Adrenal gland (tissue), 12 donors: ENCODE results near the gene CGN. TPM values are rescaled to one million over a fixed set of nuclear protein-coding genes. Genes with fewer than 3 reads are reported as not detected.

Experiments used
- DNase-seq, 7 donors: peaks; one replicate each; pipeline ENCODE4 v3.0.0-alpha.2; 2019 to 2020
- H3K27ac ChIP-seq, 5 donors: fragments of 200-600 bp; sonication (generic) in 4 of 5; 1 replicate in 3 of 5; 2 replicates in 2 of 5; pipeline versions ENCODE4 v1.5.1 to v1.8.0; 2016 to 2020; ENCODE audit warnings: mild to moderate bottlenecking in 1 of 5
- H3K27me3 ChIP-seq: fragments of 200-600 bp; 2 replicates; pipeline ENCODE4 v1.8.0; 2021
- H3K36me3 ChIP-seq, 2 donors: fragments of 200-600 bp; replicated peaks in 1 of 2; 1 replicate in 1 of 2; 2 replicates in 1 of 2; pipeline versions ENCODE4 v1.5.1 to v1.8.0; 2018 to 2022
- H3K4me1 ChIP-seq, 2 donors: fragments of 200-600 bp; replicated peaks in 1 of 2; 1 replicate in 1 of 2; 2 replicates in 1 of 2; pipeline versions ENCODE4 v1.5.1 to v1.8.0; 2018 to 2021
- H3K4me3 ChIP-seq, 4 donors: fragments of 200-600 bp; sonication (generic) in 3 of 4; one replicate each; pipeline ENCODE4 v1.5.1; 2016 to 2018
- H3K9me3 ChIP-seq, 3 donors: fragments of 200-600 bp; sonication (generic) in 1 of 3; replicated peaks in 1 of 3; 1 replicate in 2 of 3; 2 replicates in 1 of 3; pipeline versions ENCODE4 v1.5.1 to v1.8.0; 2016 to 2021
- CTCF ChIP-seq, 6 experiments: fragments of 450-650 bp in 4 of 6; fragments of 200-600 bp in 2 of 6; sonication (generic) in 1 of 6; IDR thresholded peaks; 1 replicate in 5 of 6; 2 replicates in 1 of 6; pipeline versions ENCODE4 v1.5.1 to v1.8.0; 2016 to 2021; ENCODE audit warnings: antibody characterized with exemption in 6 of 6, mild to moderate bottlenecking in 2 of 6, moderate library complexity in 1 of 6
- POLR2A ChIP-seq, 2 donors: fragments of 450-650 bp; IDR thresholded peaks; one replicate each; pipeline ENCODE4 v1.6.1; 2017; ENCODE audit warnings: antibody characterized with exemption in 2 of 2, mild to moderate bottlenecking in 2 of 2, moderate library complexity in 1 of 2
- WGBS, 4 donors: extraction: QIAGEN DNeasy Blood & Tissue Kit in 2 of 4; methylation state at CpG; one replicate each; pipeline versions ENCODE4 v1.1.5 to v1.1.7; 2013 to 2017; 5-methylcytosine and 5-hydroxymethylcytosine counted together
- intact Hi-C, 2 donors: fragments of 100-400 bp; cut with DNase I; formaldehyde crosslinking; loops; one replicate each; pipeline versions ENCODE4 v1.14.1 to v1.15.0; 2022 to 2023
- polyA plus RNA-seq, 3 donors: library from polyadenylated mRNA; stranded (reverse); fragments of 200-250 nt in 2 of 3; fragments of 350-450 nt in 1 of 3; fragmentation: Illumina TruSeq in 1 of 3; extraction: RNeasy Lipid Tissue Mini Kit (QIAGEN cat#74804) in 1 of 3; gene quantifications; one replicate each; pipeline ENCODE4 v1.2.3, GENCODE V29; 2013 to 2014
- total RNA-seq, 9 donors: library from RNA; depleted of rRNA in 4 of 9; stranded (reverse); fragments of >200 nt in 4 of 9; fragments of 120-200 nt in 1 of 9; fragmentation: NEBNext Ultra II Directional in 1 of 9; extraction: Animal tissue kit (Norgen Biotek cat#: 25700) in 1 of 9; gene quantifications; one replicate each; pipeline versions ENCODE4 v1.1.0 to v1.2.4, GENCODE V29; 2013 to 2023
- donor health status: healthy with polysubstance abuse.
- donor health status: Bipolar disorder and iron deficiency.
- donor health status: DM: yes; HTN: yes; CAD: no.
- donor health status: DM: no; HTN: no; CAD: no.
- donor health status: DM: no; HTN: no; CAD: no.
- donor health status: DM: yes; HTN: yes; CAD: no.

The CGN gene
- total and polyA plus RNA-seq, 12 donors = 0.06 to 5.8 (median 0.82) TPM

- Histone ChIP-seq H3K4me1 (no peaks in the 10 kb centered on the region), H3K27me3 (no peaks in the 10 kb centered on the region), H3K4me3 (peak overlapping the region in 2 of 4 donors; percentile 68 to 77), H3K27ac (peak overlapping the region in 3 of 5 donors; percentile 68 to 83 (median 78)), H3K36me3 (no peaks in the 10 kb centered on the region), H3K9me3 (no peaks in the 10 kb centered on the region)
- TF ChIP-seq CTCF (IDR thresholded peaks at IDR 0.05) = no peak
- TF ChIP-seq POLR2A (IDR thresholded peaks at IDR 0.05) = no peak
- 3 to 5% (median 4%) methylated on average over 36 of the region's 36 CpGs for WGBS, 4 donors
- intact Hi-C loops = no loop called here
- peak in 6 of 7 donors; percentile 37 to 65 (median 56) for DNase-seq
These were observed 38.1 kb upstream of the CGN start for GRCh38 chr1:151472856-151473731.

- peak overlapping the region in 1 of 5 donors; percentile 12 for H3K27ac ChIP-seq
- no peaks in the 10 kb centered on the region for H3K36me3 ChIP-seq
- no peak overlapping the region for H3K4me3 ChIP-seq
- DNase-seq = peak in 1 of 7 donors; percentile 25
- intact Hi-C loops = no loop called here
- TF ChIP-seq POLR2A (IDR thresholded peaks at IDR 0.05) (no peak), CTCF (IDR thresholded peaks at IDR 0.05) (no peak)
- H3K4me1 ChIP-seq = no peaks in the 10 kb centered on the region
- H3K27me3 ChIP-seq = no peaks in the 10 kb centered on the region
- 82 to 93% (median 88%) methylated on average over 3 of the region's 3 CpGs for WGBS, 4 donors
- H3K9me3 ChIP-seq = no peaks in the 10 kb centered on the region
These were observed 36.4 kb upstream of the CGN start for GRCh38 chr1:151474745-151475144.

- intact Hi-C loops = no loop called here
- peak in 1 of 7 donors; percentile 27 for DNase-seq
- Histone ChIP-seq H3K9me3 (no peaks in the 10 kb centered on the region), H3K4me1 (no peaks in the 10 kb centered on the region), H3K4me3 (no peak overlapping the region), H3K36me3 (no peaks in the 10 kb centered on the region), H3K27ac (peak overlapping the region in 1 of 5 donors; percentile 12), H3K27me3 (no peaks in the 10 kb centered on the region)
- TF ChIP-seq POLR2A (IDR thresholded peaks at IDR 0.05) (no peak), CTCF (IDR thresholded peaks at IDR 0.05) (no peak)
- 73 to 90% (median 78%) methylated on average over 1 of the region's 1 CpG for WGBS, 4 donors
These were observed 36.0 kb upstream of the CGN start for GRCh38 chr1:151475175-151475574.

- intact Hi-C loops = no loop called here
- H3K27ac ChIP-seq = no peak overlapping the region
- H3K9me3 ChIP-seq = no peaks in the 10 kb centered on the region
- H3K27me3 ChIP-seq = no peaks in the 10 kb centered on the region
- WGBS, 4 donors = 77 to 83% (median 78%) methylated on average over 6 of the region's 6 CpGs
- no peaks in the 10 kb centered on the region for H3K36me3 ChIP-seq
- DNase-seq = no peak
- no peak overlapping the region for H3K4me3 ChIP-seq
- TF ChIP-seq POLR2A (IDR thresholded peaks at IDR 0.05) = no peak
- no peak for TF ChIP-seq CTCF (IDR thresholded peaks at IDR 0.05)
- no peaks in the 10 kb centered on the region for H3K4me1 ChIP-seq
These were observed 35.1 kb upstream of the CGN start for GRCh38 chr1:151476083-151476482.
